MM.1S (cell line): ENCODE results near the gene FOXI1.

Experiments used
- EZH2 ChIP-seq: fragments of 300-600 bp; sonication (generic); optimal IDR thresholded peaks from 2 replicates; pipeline ENCODE3; 2017; ENCODE audit warnings: low read depth, mild to moderate bottlenecking, antibody characterized with exemption, low read length, mixed read lengths
- EZH2phosphoT487 ChIP-seq: fragments of 300-600 bp; sonication (generic); IDR thresholded peaks from 2 replicates; pipeline ENCODE4 v1.6.1; 2018; ENCODE audit warnings: antibody characterized with exemption, low read length
- TF ChIP-seq, protein P1 (sequence below): fragments of 300-600 bp; sonication (generic); IDR thresholded peaks from 2 replicates; pipeline ENCODE4 v1.5.1; 2016; ENCODE audit warnings: antibody characterized with exemption, low read length, mixed read lengths

GRCh38 chr5:170100066-170100943, 5.4 kb upstream of the FOXI1 start:
- TF ChIP-seq, protein P1, sequence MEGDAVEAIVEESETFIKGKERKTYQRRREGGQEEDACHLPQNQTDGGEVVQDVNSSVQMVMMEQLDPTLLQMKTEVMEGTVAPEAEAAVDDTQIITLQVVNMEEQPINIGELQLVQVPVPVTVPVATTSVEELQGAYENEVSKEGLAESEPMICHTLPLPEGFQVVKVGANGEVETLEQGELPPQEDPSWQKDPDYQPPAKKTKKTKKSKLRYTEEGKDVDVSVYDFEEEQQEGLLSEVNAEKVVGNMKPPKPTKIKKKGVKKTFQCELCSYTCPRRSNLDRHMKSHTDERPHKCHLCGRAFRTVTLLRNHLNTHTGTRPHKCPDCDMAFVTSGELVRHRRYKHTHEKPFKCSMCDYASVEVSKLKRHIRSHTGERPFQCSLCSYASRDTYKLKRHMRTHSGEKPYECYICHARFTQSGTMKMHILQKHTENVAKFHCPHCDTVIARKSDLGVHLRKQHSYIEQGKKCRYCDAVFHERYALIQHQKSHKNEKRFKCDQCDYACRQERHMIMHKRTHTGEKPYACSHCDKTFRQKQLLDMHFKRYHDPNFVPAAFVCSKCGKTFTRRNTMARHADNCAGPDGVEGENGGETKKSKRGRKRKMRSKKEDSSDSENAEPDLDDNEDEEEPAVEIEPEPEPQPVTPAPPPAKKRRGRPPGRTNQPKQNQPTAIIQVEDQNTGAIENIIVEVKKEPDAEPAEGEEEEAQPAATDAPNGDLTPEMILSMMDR, result peak; percentile 68
- TF ChIP-seq EZH2phosphoT487 (no peak), EZH2 (no peak)
